ENCODE data around the gene TGIF1.

Gene TGIF1

DNA sequence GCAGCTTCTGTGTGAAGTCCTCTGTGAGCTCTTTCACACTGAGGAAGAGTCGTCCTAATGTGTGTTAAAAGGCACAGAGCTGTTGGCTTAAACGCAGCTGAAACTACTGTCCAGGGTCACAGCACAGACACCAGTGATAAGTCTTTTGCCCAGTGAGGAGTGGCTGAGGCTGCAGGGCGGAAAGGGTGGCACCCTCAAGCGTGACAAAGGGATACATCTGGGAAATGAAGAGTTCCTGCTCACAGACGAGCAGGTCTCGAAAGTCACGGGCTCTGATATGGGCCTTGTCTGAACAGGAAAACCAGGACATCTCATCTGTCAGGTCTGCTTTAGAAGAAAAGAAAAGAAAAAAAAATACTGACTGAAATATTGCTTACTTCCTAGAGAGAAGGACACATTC is 36.5 kb downstream of the TGIF1 start:
- no peak for DNase-seq

DNA sequence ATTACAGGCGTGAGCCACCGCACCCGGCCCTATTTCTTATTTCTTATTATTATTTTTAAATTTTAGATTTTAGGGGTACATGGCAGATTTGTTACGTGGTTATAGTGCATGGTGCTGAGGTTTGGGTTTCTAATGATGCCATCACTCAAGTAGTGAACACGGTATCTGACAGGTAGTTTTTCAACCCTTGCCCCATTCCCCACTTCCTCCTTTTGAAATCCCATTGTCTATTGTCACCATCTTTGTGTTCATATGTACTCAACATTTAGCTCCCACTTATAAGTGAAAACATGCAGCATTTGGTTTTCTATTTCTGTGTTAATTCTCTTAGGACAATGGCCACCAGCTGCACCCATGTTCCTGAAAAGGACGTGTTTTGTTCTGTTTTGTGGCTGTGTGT is 39.5 kb downstream of the TGIF1 start:
- no peak for DNase-seq

DNA sequence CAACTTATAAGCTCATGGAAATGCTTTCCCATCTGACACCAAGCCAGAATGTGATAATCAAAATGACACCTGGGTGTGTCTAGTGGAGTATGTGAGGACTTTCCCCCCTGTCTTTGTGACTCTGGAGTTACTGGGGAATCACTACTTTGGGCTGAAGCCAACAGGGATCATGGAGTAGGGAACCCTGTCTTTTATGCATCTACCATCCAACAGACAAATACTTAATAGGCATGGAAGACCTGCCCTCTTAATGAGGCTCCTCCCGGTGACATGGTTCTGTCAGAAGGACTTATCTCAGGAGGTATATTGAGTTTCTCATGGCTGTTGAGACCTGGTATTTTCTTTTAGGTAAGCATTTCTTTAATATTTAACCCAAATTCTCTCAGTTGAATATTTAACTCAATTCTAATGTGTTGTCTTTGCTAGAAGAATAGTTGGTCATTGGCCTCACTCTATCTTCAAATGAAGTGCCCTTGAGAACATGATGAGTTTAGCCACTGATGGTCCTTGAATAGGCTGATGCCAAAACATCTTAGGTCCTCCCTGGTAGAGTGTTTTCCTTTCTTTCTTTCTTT is 42.1 kb downstream of the TGIF1 start:
- DNase-seq: no peak

DNA sequence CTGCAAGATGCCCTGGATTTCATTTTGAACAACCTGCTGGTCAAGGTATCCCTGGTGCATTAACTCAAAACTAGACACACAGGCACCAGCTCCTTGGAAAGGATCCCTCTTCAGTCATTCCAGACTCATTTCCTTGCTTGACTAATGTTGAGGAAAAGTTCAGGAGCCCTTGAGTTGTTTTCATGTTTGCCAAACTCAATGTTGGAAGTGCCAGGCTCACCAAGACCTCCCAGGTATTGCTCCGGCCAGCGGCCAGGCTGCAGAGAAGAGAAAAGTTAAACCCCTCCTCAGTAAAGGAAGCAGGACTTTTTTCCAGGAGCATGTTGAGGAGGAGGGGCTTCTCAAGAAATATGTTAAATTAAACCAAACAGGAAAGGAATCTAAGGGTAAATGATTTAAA is 42.7 kb downstream of the TGIF1 start:
- no peak for DNase-seq

DNA sequence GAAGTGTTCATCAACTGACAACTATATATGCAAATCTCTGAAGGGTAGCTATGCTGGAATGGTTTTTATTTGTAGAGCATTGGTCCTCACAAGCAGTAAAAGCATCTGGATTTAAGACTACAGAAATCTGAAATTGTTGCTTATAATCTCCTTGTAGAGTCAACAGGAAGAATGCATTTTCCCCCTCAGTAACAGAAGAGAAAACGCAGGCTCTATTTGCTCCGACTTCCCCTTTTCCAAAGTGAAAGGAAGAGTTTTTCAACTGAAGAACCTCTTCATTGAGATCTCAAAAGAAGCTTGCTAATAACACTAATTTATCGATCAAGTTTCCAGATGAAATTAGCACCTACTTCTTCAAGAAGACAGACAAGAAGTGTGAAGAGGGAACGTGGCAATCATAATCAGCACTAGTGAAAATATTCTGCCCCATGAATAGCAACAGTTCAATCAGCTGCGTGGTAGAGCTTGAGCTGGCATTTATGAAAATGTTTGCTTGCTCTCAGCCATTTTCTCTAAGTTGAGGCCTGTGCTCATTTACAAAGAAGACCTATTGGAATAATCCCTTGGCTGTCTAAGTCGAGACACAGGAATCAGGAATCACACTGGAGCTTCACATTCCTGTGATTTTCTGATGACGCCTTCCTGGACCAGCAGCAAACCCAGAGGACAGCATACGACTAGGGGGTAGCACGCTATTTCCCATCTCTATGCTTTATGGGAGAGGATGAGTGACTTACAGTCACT is 43.7 kb downstream of the TGIF1 start:
- no peak for DNase-seq

DNA sequence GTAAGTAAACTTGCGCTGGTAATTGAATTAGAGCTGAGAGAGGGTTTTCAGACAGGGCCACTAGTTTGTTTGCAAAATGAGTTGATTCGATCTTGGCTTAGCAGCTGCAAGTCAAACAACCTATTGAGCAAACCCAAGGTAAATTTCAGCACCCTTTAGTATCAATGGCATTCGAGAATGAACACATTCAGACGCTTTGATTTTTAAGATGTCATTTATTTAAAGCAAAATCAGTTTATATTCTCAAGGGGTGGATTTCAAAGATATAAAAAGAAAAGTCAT is 44.2 kb downstream of the TGIF1 start:
- no peak for DNase-seq

DNA sequence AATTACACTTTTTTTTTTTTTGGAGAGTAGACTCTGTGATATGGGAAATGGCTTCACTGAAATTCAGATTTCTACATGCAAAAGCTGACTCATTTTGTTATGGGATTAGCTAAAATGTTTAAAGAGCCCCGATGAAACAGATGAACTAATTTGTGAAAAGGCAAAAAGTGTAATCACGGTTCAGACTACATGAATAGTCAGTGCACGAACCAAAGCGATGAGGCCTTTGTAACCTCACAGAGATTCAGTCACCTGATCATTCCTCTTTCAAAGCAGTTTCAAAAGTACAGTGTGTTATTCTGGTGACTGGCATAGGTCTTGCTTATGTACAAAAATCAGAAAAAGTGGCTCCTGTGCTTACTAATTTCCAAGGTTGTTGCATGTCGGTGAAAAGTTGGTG is 44.6 kb downstream of the TGIF1 start:
- no peak for DNase-seq

DNA sequence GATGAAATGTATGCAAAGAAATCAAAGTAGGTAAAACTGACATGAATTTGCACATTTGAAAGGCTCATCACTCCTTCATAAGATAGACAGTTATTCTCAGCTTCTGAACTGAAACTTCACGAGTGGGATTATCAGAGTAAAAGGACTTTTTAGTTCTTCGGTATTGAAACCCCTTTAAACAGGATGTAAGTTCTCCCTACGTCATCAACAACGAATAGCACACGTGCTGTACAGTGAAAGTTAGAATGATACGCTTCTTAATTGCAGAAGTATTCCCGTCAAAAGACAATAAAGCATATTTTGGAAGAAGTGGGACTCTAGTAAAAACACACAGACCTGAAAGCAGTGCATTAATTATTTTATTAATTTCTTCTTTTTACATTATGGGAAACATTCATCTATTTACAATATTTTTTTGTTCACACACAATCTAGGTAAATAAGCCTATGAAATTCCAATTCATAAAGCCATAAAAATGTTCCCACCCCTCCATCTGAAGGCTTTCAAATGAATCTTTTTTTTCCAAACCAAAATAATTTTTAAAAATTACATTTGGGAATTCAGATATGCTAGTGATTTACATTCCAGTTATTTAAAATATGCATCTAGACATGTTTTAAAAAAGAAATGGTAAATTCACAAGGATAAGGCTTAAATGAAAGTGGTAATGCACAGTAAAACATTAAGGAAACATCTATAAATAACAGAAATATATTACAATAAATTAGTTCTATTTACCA is 45.9 kb downstream of the TGIF1 start:
- DNase-seq: no peak

DNA sequence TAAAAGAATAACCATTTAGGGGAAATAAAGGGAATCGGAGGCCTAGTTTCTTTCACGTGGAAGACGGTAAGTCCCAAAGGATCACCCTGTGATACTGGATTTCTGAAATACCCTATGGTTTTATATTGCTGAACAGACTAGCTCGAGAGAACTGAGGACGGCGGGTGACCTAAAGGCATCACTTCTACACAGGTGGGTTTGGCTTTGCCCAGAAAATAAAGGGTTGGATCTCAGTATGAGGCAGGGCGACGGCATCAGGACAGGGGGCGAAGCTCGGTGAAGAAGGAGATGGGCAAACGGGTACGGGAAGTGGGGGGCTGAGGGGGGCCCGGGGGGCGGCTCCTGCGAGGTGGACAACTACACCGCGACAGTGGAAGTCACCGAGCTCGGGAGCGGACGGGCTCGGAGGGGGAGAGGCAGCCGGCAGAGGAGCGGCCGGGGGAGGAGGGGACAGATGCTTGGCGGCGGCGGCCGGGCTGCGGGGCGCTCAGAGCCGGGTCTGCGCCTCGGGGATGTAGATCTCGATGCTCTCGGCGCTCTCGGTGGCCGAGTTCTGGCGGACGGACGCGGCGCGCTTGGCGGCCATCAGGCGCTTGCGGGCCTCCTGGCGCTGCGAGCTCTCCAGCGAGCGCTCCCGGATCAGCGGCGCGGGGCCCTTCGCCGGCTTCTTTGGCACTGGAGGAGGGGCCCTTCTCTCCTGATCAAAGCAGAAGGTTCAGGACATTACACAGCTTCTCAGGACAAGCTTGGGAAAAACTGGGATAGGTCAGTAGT is 48.9 kb downstream of the TGIF1 start:
- peak; percentile 33 for DNase-seq

DNA sequence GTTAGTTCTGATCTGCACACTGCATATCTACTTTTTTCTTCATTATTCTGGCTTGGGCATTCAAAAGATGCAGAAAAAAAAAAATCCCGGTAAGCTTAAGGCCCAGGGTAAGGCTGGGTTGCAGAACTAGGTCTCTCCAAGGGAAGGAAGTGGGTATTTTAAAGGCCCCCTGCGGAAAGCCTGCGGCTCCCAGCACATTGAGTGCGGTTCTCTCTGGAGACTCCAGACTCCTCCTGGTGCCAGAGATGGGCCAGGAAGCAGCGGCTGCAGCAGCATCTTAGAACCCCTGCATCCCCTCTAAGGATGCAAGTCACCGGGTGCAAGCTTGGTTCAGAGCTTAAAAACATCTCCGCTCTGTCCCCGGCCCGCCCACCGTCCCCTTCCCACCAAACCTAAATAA is 49.5 kb downstream of the TGIF1 start:
- no peak for DNase-seq

DNA sequence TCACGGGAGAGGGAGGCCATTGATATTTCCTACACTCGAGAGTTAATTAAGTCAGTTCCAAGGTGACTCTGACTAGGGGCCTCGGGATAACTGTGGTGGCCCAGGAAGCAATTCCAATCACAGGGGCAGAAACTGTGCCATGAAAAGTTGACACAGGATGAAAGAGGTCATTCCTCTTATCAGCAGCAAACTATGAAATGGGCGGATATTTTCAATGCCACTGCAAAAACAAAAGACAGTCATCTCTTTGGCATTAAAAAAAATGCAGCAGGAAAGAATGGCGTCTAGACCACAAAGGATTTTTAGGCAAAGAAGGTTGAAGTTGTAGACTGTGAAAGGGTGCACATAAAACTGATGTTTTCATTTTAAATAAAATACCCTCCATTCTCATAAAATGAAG is 50.0 kb downstream of the TGIF1 start:
- DNase-seq: no peak

DNA sequence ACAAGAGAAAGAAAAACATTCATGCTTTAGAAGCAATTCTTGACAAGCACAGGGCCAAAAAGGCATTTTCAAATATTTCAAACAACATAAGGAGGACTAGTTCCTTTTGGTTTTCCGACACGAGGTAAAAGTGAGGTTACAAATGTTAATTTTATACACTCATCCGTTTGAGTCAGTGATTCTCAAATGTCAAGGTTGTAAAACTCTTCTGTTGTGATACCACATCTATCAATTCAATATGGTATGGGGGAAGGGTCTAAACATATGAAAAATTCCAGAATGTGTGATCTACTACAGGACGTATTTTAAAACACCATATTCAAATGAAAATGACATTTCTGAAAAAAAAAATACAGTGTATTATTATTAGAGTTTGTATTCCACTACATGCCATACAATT is 52.7 kb downstream of the TGIF1 start:
- DNase-seq: no peak

DNA sequence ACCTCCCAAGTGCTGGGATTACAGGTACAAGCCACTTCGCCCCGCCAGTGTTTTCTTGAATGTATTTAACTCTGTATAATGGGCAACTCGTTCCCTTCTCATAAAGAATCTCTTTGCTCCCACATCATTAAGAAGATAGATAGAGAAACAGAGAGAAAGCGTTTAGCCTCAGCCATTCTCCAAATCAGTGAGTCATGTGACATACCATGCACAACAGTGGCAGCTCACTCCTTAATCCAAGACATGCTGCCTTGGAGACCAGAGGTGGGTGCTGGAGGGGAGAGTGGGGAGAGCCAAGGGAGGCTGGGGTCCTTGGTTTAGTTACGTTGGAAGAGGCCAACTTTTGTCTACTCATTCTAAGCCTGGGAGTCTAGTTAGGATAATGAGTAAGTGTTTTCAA is 54.7 kb downstream of the TGIF1 start:
- DNase-seq: no peak

DNA sequence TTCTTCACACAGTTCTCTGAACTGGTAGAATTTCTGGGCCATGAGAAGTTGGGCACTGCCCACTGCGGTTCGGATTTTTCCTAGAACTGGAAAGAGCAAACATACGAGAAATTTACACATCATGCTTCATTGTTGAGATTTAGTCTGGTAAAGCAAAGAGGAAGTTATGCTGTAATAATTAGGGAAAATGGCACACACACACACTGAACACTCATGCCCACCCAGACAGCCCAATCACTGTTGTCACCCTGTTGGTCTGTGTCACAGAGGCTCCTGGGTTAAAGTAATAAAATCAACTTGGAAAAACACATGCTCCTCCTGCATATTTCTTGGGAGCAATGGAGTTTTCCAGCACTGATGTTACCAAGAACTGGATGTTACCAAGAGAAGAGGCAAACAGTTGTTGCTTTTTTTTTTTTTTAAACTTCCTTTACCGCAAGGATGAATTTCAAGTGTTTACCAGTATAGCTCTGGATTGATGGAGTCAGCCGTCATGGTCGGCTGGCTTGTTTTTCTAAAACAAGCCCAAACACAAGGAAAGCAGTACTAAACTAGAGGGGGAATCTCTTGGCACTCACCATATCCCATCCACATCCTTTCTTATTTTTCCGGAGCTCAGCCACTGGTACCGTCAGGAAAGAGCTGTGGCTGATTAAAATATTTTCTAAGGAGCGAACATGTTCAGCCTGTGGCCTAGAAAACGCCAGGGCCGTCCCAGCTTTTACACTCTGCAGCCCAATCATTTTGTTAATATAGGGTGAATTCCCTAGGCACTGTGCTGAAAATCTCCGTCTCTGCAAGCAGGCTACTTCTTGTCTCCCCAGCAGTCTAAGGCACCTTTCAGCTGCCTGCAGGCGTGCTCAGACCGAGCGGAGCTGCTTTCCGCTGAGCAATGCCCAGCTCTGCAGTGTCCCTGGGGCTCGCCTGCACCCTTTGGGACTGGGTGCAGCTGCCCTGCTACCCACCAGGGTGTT is 58.9 kb downstream of the TGIF1 start:
- peak; percentile 25 for DNase-seq
